Thoracic aorta (tissue), 2 donors: ENCODE results near the gene GPR63. TPM values are rescaled to one million over a fixed set of nuclear protein-coding genes. Genes with fewer than 3 reads are reported as not detected.

Experiments
- ATAC-seq: fragments of 150-250 bp; one replicate; pipeline ENCODE4 v1.8.0; 2017; ENCODE audit warnings: low read depth; ENCODE audit not compliant: insufficient number of reproducible peaks, low FRiP score
- DNase-seq: peaks from one replicate; pipeline ENCODE4 v3.0.0-alpha.2; 2020; ENCODE audit warnings: low spot score
- H3K27ac ChIP-seq, 2 donors: fragments of 200-600 bp; sonication (generic); 1 replicate in 1 of 2; 2 replicates in 1 of 2; pipeline ENCODE4 v1.5.1; 2016; ENCODE audit warnings: mild to moderate bottlenecking in 2 of 2, moderate library complexity in 2 of 2
- H3K27me3 ChIP-seq: fragments of 200-600 bp; sonication (generic); replicated peaks from 2 replicates; pipeline ENCODE4 v1.6.0; 2016; ENCODE audit warnings: mild to moderate bottlenecking; ENCODE audit not compliant: insufficient read depth
- H3K36me3 ChIP-seq: fragments of 200-600 bp; sonication (generic); one replicate; pipeline ENCODE4 v1.5.1; 2016
- H3K4me1 ChIP-seq, 2 donors: fragments of 200-600 bp; sonication (generic); 1 replicate in 1 of 2; 2 replicates in 1 of 2; pipeline versions ENCODE4 v1.5.1 to v1.6.0; 2016; ENCODE audit warnings: low read depth in 2 of 2, mild to moderate bottlenecking in 1 of 2; ENCODE audit not compliant: control insufficient read depth in 1 of 2
- H3K4me3 ChIP-seq: fragments of 200-600 bp; sonication (generic); 2 replicates; pipeline ENCODE4 v1.5.1; 2016; ENCODE audit warnings: mild to moderate bottlenecking
- H3K9me3 ChIP-seq: fragments of 200-600 bp; sonication (generic); 2 replicates; pipeline ENCODE4 v1.5.1; 2016
- total RNA-seq, 2 donors: library from RNA; depleted of rRNA; stranded (reverse); fragments of >200 nt; gene quantifications; one replicate each; pipeline versions ENCODE4 v1.1.0 to v1.2.3, GENCODE V29; 2016
- TF ChIP-seq, protein P1 (sequence below): fragments of 200-600 bp; sonication (generic); IDR thresholded peaks from one replicate; pipeline ENCODE4 v1.5.1; 2019; ENCODE audit warnings: antibody characterized with exemption

GPR63 gene
- total RNA-seq, 2 donors from 2014 or later = 0.99 to 3.4 TPM

DNA sequence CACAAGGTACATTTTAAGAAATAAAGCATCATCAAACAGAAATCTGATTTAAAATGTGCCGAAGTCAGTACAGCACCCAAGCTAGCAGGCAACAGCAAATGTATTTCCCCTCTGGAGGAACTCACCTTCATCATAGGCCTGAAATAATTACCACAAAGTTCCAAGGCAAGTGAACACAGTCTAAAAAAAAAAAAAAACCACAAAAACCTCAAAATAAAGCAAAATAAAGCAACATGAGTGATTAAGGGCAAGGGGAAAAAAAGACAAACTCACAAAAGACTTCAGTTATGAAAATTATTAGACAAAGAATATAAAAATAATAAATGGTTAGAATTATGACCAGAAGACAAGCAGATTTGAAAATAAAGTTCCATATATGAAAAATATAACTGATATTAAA lies 10.4 kb downstream of the GPR63 start:
- no peak overlapping the region for H3K4me3 ChIP-seq

DNA sequence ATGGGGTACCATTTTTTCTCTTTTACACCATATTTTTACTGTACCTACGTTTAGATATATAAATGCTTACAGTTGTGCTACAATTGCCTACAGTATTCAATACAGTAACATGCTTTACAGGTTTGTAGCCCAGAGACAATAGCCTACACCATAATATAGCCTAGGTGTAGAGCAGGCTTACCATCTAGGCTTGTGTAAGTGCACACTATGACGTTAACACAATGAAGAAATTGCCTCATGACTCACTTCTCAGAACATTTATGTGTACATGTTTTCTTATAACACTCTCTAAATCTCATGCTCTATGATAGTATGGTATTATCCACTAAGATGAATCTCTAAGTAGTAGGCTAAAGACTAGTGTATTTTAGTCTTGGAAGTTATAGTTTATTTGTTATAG lies 13.5 kb downstream of the GPR63 start:
- TF ChIP-seq, protein P1, sequence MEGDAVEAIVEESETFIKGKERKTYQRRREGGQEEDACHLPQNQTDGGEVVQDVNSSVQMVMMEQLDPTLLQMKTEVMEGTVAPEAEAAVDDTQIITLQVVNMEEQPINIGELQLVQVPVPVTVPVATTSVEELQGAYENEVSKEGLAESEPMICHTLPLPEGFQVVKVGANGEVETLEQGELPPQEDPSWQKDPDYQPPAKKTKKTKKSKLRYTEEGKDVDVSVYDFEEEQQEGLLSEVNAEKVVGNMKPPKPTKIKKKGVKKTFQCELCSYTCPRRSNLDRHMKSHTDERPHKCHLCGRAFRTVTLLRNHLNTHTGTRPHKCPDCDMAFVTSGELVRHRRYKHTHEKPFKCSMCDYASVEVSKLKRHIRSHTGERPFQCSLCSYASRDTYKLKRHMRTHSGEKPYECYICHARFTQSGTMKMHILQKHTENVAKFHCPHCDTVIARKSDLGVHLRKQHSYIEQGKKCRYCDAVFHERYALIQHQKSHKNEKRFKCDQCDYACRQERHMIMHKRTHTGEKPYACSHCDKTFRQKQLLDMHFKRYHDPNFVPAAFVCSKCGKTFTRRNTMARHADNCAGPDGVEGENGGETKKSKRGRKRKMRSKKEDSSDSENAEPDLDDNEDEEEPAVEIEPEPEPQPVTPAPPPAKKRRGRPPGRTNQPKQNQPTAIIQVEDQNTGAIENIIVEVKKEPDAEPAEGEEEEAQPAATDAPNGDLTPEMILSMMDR = no peak
- ATAC-seq = no peak
- H3K4me3 ChIP-seq = no peak overlapping the region
- H3K4me1 ChIP-seq = no peaks in the 10 kb centered on the region
- H3K36me3 ChIP-seq = no peaks in the 10 kb centered on the region
- no peaks in the 10 kb centered on the region for H3K27me3 ChIP-seq
- no peak for DNase-seq
- H3K27ac ChIP-seq = no peak overlapping the region
- H3K9me3 ChIP-seq = no peaks in the 10 kb centered on the region

More for the DNA sequence above, 10.4 kb downstream of the GPR63 start:
- Histone ChIP-seq H3K27ac (no peak overlapping the region), H3K4me1 (no peaks in the 10 kb centered on the region), H3K27me3 (no peaks in the 10 kb centered on the region), H3K9me3 (no peaks in the 10 kb centered on the region), H3K36me3 (no peaks in the 10 kb centered on the region)
- DNase-seq (no peak), ATAC-seq (no peak)
- TF ChIP-seq, protein P1 = no peak

DNA sequence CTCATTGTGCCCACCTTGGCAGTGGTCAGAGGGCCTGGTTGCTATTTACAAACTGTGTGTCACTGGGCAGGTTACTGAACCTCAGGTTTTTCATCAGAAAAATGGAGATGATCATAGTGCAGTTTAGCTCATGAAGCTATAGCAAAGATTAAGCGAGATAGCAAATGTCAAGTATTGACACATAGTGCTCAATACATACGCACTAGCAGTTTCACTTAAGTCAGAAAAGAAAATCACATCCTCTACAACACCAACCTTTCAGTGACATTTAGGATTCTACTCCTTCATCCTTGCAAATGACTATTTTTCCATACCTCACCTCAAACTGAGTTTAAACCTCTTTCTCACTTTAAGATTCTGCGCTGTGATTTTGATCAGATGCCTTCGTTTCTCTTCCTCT lies 16.2 kb downstream of the GPR63 start:
- no peak for ATAC-seq
- peaks cover 0 to 11% of the 10 kb centered on the region in 2 donors for H3K4me1 ChIP-seq
- H3K9me3 ChIP-seq = no peaks in the 10 kb centered on the region
- TF ChIP-seq, protein P1 = no peak
- H3K27me3 ChIP-seq = no peaks in the 10 kb centered on the region
- H3K4me3 ChIP-seq = no peak overlapping the region
- DNase-seq = no peak
- no peaks in the 10 kb centered on the region for H3K36me3 ChIP-seq
- no peak overlapping the region for H3K27ac ChIP-seq

DNA sequence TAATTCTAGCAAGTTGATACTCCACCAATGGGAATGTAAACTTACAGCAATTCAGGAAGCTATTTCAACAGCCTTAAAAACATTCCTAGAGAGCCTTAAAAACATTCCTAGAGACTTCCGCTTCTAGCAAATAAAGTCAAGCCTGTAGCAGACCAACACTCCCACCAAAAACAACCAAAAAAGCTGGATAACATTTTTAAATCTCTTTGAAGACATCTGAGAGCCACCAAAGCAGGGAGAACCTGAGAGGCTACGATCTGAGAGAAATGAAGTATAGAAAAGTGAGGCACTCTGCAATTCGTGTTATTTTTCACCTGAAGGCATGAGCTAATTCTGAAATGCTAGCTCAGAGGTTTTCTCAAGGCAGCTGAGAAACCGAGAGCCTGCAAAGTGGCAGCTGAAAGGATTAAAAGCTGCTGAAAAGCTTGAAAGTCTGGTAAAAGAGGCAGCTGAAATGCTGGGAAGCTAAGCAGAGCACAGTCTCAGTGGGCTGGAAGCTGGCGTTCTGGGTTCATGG lies 20.9 kb downstream of the GPR63 start:
- TF ChIP-seq, protein P1 = no peak
- Histone ChIP-seq H3K4me3 (peak overlapping the region; percentile 61), H3K27ac (peak overlapping the region; percentile 6 to 25), H3K9me3 (no peaks in the 10 kb centered on the region), H3K27me3 (no peaks in the 10 kb centered on the region), H3K36me3 (no peaks in the 10 kb centered on the region), H3K4me1 (peaks cover 16 to 28% of the 10 kb centered on the region in 2 donors)
- ATAC-seq (no peak), DNase-seq (no peak)

DNA sequence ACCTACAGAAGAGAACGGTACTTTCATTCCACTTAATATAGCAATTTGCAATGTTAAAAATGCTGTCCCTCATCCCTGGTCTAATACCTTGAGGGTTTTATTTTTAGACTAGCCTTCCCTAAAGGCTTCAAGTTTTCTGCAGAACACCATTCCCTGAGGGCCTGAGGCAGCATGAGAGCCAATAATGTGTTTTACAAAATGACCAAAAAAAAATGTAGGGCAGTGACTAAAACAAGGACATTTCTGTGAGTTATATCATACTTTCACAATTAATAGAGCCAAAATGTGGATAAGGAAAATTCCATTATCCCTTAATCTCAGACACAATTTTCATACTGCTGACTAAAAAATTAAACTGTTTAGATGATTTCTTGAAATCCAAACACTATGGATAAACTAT lies 22.7 kb downstream of the GPR63 start:
- Histone ChIP-seq H3K27ac (no peak overlapping the region), H3K4me3 (no peak overlapping the region), H3K27me3 (no peaks in the 10 kb centered on the region), H3K36me3 (no peaks in the 10 kb centered on the region), H3K4me1 (peaks cover 16 to 28% of the 10 kb centered on the region in 2 donors), H3K9me3 (no peaks in the 10 kb centered on the region)
- ATAC-seq (no peak), DNase-seq (no peak)
- TF ChIP-seq, protein P1 = no peak
